ENCODE data around the gene TRNAU1AP.

DNA sequence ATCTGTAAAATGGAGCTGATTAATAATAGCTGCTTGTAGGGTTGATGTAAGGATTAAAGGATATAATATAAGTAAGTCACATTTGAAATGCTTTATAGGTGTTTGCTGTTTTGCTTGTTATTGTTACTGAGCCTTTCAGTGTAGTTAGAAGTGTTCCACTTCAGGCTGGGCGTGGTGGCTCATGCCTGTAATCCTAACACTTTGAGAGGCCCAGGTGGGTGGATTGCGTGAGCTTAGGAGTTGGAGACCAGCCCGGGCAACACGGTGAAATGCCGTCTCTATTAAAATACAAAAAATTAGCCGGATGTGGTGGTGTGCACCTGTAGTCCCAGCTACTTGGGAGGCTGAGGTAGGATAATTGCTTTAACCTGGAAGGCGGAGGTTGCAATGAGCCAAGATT, 12.2 kb downstream of the TRNAU1AP start:
- no peak for TF ChIP-seq EZH2 (IDR thresholded peaks at IDR 0.05; ENCODE audit: low read depth)
- TF ChIP-seq, protein P1, sequence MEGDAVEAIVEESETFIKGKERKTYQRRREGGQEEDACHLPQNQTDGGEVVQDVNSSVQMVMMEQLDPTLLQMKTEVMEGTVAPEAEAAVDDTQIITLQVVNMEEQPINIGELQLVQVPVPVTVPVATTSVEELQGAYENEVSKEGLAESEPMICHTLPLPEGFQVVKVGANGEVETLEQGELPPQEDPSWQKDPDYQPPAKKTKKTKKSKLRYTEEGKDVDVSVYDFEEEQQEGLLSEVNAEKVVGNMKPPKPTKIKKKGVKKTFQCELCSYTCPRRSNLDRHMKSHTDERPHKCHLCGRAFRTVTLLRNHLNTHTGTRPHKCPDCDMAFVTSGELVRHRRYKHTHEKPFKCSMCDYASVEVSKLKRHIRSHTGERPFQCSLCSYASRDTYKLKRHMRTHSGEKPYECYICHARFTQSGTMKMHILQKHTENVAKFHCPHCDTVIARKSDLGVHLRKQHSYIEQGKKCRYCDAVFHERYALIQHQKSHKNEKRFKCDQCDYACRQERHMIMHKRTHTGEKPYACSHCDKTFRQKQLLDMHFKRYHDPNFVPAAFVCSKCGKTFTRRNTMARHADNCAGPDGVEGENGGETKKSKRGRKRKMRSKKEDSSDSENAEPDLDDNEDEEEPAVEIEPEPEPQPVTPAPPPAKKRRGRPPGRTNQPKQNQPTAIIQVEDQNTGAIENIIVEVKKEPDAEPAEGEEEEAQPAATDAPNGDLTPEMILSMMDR (conservative IDR thresholded peaks at IDR 0.05) = no peak

All from PC-9 (cell line).